ENCODE data around the gene BPIFB6.

DNA sequence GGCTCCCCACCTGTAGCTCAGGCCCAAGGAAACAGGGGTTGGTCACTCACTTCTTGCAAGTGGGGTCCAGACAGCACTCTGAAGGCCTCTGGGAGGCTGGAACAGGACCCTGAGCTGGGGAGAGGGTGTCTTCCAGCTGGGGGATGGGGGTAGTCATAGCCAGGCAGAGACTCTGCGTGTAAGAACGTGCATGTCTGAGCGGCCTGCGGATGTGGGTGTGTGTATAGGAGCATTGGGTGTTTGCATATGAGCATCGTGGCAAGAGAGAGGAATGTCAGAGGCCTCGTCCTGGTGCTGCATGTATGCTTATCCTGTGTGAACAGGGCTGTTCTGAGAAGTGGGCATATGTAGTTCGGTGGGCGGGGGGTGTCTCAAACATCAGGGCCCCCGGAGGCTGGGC is 34.3 kb downstream of the BPIFB6 start:
- TF ChIP-seq, protein P1, sequence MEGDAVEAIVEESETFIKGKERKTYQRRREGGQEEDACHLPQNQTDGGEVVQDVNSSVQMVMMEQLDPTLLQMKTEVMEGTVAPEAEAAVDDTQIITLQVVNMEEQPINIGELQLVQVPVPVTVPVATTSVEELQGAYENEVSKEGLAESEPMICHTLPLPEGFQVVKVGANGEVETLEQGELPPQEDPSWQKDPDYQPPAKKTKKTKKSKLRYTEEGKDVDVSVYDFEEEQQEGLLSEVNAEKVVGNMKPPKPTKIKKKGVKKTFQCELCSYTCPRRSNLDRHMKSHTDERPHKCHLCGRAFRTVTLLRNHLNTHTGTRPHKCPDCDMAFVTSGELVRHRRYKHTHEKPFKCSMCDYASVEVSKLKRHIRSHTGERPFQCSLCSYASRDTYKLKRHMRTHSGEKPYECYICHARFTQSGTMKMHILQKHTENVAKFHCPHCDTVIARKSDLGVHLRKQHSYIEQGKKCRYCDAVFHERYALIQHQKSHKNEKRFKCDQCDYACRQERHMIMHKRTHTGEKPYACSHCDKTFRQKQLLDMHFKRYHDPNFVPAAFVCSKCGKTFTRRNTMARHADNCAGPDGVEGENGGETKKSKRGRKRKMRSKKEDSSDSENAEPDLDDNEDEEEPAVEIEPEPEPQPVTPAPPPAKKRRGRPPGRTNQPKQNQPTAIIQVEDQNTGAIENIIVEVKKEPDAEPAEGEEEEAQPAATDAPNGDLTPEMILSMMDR (conservative IDR thresholded peaks at IDR 0.05; ENCODE audit: low read depth, low read length) = no peak
- TF ChIP-seq EZH2 (IDR thresholded peaks at IDR 0.05; ENCODE audit: borderline replicate concordance, low read depth, low read length, poor library complexity, severe bottlenecking) = no peak
